GM19455 (cell line): Measurements from ENCODE around the gene C1orf210.

Experiments used
- ATAC-seq: cut with Tn5 transposase; IDR thresholded peaks from one replicate; pipeline ENCODE4 v1.9.1; 2021; ENCODE audit not compliant: unreplicated experiment

Gene C1orf210

GRCh38 chr1:43296207-43296606, 10.8 kb upstream of the C1orf210 start:
- no peak for ATAC-seq

GRCh38 chr1:43294761-43295160, 9.4 kb upstream of the C1orf210 start:
- no peak for ATAC-seq

DNA sequence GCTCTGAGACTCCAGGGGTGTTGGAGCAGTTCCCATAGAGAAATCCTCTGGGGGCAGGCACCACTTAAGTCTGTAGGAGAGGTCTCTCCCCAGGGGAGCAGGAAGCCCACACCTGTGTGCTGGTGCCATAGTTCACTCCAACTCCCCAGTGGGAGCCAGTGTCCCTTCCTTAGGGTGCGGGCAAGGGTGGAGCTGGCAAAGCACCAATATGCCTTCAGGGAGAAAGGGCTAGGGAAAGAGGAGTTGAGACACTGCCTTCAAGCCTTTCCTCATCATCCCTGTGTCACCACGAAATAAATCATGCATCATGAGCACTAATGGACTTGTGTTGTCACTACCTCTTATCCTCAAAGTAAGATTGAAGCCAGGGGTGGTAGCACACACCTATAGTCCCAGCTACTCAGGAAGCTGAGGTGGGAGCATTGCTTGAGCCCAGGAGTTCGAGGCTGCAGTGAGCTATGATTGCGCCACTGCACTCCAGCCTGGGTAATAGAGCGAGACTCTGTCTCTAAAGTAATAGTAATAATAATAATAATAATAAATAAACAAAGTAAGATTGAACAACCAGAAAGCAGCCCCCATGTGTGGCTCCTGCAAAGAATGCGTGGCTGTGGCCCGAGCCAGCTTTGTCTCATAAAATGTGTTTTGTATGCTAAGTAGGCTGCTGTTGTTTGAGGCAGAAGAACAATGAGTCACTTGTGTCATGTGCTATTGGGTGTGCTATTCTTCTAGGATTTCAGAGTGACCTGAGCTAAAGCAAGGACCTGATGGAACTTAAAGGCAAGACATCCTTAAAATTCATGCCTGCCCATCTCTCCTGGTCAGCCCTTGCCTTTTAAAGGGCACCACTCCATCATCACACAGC, 8.7 kb upstream of the C1orf210 start:
- ATAC-seq, result no peak

DNA sequence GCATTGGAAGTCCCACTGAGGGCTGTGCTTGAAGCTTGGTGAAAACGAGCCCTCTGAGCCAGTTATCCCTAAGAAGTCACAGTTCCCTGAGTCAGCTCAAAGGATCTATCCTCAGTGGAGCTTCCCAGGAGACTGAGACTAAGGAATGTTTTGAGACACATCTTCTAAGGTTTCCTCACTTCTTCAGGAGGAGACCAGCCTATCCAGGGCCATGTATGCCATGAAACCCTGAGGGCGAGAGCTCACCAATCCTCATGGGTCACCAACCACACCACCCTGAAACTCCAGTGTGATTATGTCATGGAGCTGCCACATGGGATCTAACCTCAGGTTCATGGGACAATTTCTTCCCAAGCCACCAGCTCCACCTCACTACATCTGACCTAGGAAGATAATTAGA, 7.8 kb upstream of the C1orf210 start:
- ATAC-seq, result no peak

DNA sequence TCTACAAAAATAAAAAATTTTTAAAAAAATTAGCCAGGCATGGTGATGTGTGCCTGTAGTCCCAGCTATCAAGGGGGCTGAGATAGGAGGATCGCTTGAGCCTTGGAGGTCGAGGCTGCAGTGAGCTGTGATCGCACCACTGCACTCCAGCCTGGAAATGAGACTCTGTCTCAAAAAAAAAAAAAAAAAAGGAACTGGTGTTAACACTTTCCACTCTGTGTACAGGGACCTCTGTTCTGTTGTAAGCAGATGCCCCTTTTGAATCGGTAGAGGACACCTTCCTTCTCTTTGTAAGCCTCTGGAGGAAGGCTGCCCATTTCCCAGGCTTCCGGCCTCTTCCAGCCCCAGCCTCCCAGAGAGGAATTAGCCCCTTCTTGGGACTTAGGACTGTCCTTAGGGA, 7.3 kb upstream of the C1orf210 start:
- ATAC-seq, result no peak

DNA sequence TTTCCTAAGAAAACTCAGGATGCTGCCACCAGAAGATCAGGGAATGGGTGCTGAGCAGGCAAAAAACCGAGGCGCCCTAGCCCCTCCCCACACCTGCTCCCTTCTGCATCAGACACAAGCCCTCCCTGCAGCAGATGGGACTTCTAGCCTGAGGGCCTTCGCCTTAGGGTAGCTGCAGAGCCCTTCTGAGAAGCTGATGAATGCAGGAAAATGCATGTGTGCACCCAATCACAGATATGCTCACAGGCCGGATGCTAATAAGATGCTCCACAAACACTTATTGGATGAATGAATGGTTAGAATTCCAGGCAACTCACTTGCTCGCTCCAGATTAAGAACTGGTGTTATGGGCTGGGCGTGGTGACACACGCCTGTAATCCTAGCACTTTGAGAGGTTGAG, 6.8 kb upstream of the C1orf210 start:
- ATAC-seq, result no peak

GRCh38 chr1:43288785-43289706, 3.7 kb upstream of the C1orf210 start:
- no peak for ATAC-seq

GRCh38 chr1:43288058-43288784, 2.8 kb upstream of the C1orf210 start:
- ATAC-seq, result no peak

DNA sequence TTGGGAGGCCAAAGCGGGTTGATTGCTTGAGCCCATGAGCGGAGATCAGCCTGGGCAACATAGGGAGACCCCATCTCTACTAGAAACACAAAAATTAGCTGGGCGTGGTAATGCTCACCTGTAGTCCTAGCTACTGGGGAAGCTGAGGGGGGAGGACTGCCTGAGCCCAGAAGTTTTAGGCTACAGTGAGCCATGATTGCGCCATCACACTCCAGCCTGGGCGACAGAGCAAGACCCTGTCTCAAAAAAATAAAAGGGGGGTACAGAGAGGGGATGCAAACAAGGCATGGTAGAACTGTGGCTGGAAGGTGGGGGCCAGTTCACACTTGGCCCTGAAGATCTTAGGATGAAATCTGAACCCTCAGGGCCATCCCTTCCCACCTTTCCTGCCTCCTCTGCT, 1.2 kb upstream of the C1orf210 start:
- ATAC-seq, result no peak

DNA sequence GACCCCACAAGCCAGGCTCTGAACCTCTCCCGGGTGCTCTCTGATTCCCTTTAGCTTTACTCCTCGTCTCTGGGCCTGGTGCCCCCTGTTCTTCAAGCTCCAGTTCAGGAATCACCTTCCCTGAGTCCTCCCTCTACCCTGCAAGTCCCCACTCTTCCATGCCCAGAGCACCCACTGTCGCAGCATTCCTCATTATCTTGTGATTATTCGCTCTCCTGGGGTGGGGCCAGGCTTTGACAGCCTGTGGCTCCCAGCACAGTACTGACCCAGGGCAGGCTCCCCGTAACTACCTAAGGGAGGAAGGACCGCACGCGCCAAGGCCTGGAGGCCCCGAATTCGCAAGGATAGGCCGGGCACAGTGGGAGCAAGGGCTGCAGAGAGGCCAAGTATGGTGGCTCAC, 734 bp upstream of the C1orf210 start:
- ATAC-seq, result no peak

DNA sequence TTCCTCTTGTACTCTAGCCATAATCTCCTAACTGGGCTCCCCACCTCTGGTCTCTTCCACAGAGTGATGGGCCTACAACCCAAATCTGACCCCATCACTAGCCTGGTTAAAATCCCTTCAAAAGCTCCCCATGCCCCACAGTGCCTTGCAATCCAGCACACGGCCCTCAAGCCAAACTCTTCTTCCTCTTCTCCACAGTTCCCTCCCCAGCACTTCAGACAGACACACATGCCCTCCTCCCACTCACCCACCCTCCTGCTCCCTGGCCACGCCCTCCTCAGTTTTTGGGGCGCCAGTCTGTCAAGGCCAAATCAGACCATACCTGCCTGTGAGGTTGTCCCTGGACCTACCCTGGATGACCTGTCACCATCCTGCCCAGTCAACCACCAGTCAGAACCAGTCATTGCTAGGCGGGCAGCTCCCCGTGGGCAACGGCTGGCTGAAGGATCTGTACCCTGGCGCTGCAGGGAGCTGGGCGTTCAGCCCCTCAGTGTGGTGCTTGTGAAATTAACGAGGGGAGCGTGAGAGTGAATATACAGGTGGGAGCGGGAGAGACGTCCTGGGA, 753 bp downstream of the C1orf210 start:
- no peak for ATAC-seq

DNA sequence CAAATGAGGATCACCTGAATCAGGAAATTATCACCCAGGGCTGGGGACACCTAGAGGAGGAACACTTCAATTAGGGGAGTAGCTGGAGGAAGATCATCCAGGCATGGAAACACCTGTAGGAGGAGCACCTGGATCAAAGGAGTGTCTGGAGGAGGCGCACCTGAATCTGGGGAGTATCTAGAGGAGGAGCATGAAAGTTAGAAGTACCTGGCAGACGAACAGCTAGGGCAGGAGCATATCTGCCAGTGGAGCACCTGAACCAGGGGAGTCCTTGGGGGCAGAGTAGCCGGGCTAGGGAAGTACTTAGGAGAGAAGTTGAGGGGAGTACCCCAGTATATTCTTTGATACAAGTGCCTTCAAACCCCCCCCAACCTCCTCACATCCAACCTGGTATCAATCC, 1.3 kb downstream of the C1orf210 start:
- no peak for ATAC-seq

- no peak for ATAC-seq
Measured at GRCh38 chr1:43282220-43283195, 2.9 kb downstream of the C1orf210 start.

GRCh38 chr1:43280692-43281091, 4.7 kb downstream of the C1orf210 start:
- no peak for ATAC-seq

DNA sequence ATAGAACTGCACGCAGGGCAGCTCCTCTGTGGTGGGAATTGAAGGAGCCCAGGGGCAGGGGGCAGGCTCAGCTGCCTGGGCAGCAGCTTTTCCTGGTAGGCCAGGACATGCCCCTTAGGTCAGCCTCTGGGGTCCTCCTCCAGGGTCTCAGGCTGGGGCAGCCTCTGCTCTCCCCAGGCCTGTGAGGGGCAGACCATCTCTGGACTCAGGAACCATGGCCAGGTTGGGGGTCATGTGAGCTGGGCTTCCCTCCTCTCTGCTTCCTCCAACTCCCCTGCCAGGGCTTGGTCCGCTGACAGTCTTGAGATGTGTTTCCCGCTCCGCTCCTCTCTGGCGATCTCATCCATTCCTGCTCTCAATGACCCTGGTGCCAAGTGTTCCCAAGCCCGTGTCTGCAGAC, 5.7 kb downstream of the C1orf210 start:
- ATAC-seq, result no peak

DNA sequence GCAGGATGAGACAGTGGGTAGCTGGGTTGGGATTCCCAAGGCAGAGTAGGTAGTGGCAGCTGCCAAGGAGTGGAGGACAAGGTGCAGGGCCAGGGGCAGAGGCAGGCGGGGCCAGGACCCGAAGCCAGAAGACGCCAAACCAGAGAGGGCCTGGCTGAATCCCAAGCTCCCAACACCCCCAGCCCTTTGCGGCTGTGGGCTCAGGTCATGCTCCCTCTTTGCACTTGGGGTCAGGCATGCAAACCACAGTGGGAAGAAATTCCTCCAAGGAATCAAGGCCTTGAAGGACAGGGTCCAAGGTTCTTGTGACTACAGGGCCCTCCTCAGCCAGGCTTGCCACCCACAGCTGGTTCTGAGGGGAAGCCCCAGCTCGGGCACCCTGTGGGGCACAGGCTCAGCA, 6.2 kb downstream of the C1orf210 start:
- no peak for ATAC-seq

DNA sequence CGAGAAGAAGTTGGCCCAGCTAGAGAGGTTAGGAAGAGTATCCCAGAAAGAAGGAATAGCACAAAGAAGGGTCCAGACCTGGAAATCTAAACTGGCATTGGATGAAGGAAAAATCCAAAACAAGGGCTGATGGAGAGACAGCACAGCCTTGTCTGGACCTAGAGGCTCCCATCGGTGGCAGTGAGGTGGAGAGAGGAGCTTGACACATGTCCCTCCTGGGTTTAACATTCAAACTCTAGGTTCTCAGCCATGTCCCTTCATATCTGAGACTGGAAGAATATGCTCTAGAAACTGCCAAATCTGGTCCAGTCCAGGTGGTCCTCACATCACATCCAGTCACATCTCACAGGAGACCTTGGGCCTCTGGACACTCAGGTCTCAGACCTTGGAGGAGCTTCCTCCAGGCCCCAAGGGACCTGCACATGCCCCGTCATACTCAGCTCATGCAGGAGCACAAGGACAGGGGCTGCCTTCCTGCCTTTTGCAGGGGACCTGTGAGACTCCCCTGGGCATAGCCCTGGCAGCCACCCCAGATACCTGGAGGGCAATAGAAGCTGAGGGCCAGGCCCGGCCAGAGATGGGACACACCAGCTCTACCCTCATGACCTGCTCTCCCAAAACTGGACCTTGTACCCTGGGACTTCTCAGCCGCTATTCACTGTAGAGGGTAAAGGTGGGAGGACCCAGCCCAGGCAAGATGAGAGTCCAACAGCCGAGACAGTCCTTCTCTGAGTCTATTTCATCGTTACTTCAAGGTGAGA, 8.1 kb downstream of the C1orf210 start:
- ATAC-seq, result no peak

- no peak for ATAC-seq
Measured at GRCh38 chr1:43276673-43277072, 8.7 kb downstream of the C1orf210 start.
